Sigmoid colon (tissue), 7 donors: ENCODE results near the gene RPS6KA5. TPM values are rescaled to one million over a fixed set of nuclear protein-coding genes. Genes with fewer than 3 reads are reported as not detected.

Source experiments
- DNase-seq: peaks from one replicate; pipeline ENCODE4 v3.0.0-alpha.2; 2019
- H3K27ac ChIP-seq, 4 donors: fragments of 200-600 bp; sonication (generic); one replicate each; pipeline ENCODE4 v1.5.1; 2016 to 2019; ENCODE audit warnings: mild to moderate bottlenecking in 1 of 4
- H3K27me3 ChIP-seq, 3 donors: fragments of 200-600 bp; sonication (generic); one replicate each; pipeline ENCODE4 v1.5.1; 2019; ENCODE audit warnings: mild to moderate bottlenecking in 1 of 3
- H3K36me3 ChIP-seq, 4 donors: fragments of 200-600 bp; sonication (generic); one replicate each; pipeline ENCODE4 v1.5.1; 2016 to 2019
- H3K4me1 ChIP-seq, 4 donors: fragments of 200-600 bp; sonication (generic); one replicate each; pipeline ENCODE4 v1.5.1; 2017 to 2019
- H3K4me3 ChIP-seq, 4 donors: fragments of 200-600 bp; sonication (generic); one replicate each; pipeline ENCODE4 v1.5.1; 2017 to 2019; ENCODE audit warnings: mild to moderate bottlenecking in 2 of 4, moderate library complexity in 1 of 4
- H3K9me3 ChIP-seq, 4 donors: fragments of 200-600 bp in 3 of 4; sonication (generic) in 3 of 4; one replicate each; pipeline versions ENCODE4 v1.5.1 to v1.6.1; 2013 to 2019
- CTCF ChIP-seq, 4 experiments: fragments of 450-650 bp in 3 of 4; fragments of 200-600 bp in 1 of 4; IDR thresholded peaks; one replicate each; pipeline ENCODE4 v1.5.1; 2016 to 2019; ENCODE audit warnings: antibody characterized with exemption in 4 of 4, mild to moderate bottlenecking in 3 of 4, moderate library complexity in 2 of 4
- EP300 ChIP-seq, 4 donors: sonication (generic); formaldehyde crosslinking; IDR thresholded peaks; one replicate each; pipeline ENCODE4 v1.6.1; 2017; ENCODE audit warnings: antibody characterized with exemption in 4 of 4
- POLR2A ChIP-seq, 2 donors: fragments of 450-650 bp; IDR thresholded peaks; one replicate each; pipeline ENCODE4 v1.6.1; 2016; ENCODE audit warnings: antibody characterized with exemption in 2 of 2, mild to moderate bottlenecking in 2 of 2, moderate library complexity in 2 of 2
- POLR2AphosphoS5 ChIP-seq, 4 donors: sonication (generic); formaldehyde crosslinking; IDR thresholded peaks; one replicate each; pipeline ENCODE4 v1.6.1; 2017; ENCODE audit warnings: antibody characterized with exemption in 4 of 4
- WGBS, 2 donors: extraction: QIAGEN DNeasy Blood & Tissue Kit; methylation state at CpG; one replicate each; pipeline ENCODE4 v1.1.7; 2013; 5-methylcytosine and 5-hydroxymethylcytosine counted together
- intact Hi-C: fragments of 100-400 bp; cut with DNase I; formaldehyde crosslinking; loops from one replicate; pipeline ENCODE4 v1.15.1; 2023
- polyA plus RNA-seq, 3 donors: library from polyadenylated mRNA; stranded (reverse); fragments of 200-250 nt; gene quantifications; one replicate each; pipeline ENCODE4 v1.2.3, GENCODE V29; 2013
- total RNA-seq, 4 donors: library from RNA; depleted of rRNA; stranded (reverse); fragments of >200 nt; gene quantifications; one replicate each; pipeline ENCODE4 v1.1.0, GENCODE V29; 2016
- donor health status: healthy with polysubstance abuse.
- donor health status: Bipolar disorder and iron deficiency.
- donor health status: healthy.

The RPS6KA5 gene
- total and polyA plus RNA-seq, 7 donors = 3.6 to 36.4 (median 18.2) TPM

GRCh38 chr14:90808759-90809529 lies 251.5 kb downstream of the RPS6KA5 start:
- Histone ChIP-seq H3K9me3 (no peaks in the 10 kb centered on the region), H3K4me1 (peaks cover 0 to 50% (median 35%) of the 10 kb centered on the region in 4 donors), H3K27ac (peak overlapping the region in 3 of 4 donors; percentile 41 to 68 (median 45)), H3K4me3 (no peak overlapping the region), H3K36me3 (no peaks in the 10 kb centered on the region), H3K27me3 (no peaks in the 10 kb centered on the region)
- TF ChIP-seq POLR2A (IDR thresholded peaks at IDR 0.05) (no peak), CTCF (IDR thresholded peaks at IDR 0.05) (no peak), EP300 (IDR thresholded peaks at IDR 0.05) (no peak), POLR2AphosphoS5 (IDR thresholded peaks at IDR 0.05) (no peak)
- intact Hi-C loops = no loop called here
- no peak for DNase-seq
- 92% methylated on average over 15 of the region's 15 CpGs for WGBS, 2 donors

GRCh38 chr14:90807060-90807459 lies 253.4 kb downstream of the RPS6KA5 start:
- DNase-seq = no peak
- peak overlapping the region; percentile 32 to 68 (median 43) for H3K27ac ChIP-seq

DNA sequence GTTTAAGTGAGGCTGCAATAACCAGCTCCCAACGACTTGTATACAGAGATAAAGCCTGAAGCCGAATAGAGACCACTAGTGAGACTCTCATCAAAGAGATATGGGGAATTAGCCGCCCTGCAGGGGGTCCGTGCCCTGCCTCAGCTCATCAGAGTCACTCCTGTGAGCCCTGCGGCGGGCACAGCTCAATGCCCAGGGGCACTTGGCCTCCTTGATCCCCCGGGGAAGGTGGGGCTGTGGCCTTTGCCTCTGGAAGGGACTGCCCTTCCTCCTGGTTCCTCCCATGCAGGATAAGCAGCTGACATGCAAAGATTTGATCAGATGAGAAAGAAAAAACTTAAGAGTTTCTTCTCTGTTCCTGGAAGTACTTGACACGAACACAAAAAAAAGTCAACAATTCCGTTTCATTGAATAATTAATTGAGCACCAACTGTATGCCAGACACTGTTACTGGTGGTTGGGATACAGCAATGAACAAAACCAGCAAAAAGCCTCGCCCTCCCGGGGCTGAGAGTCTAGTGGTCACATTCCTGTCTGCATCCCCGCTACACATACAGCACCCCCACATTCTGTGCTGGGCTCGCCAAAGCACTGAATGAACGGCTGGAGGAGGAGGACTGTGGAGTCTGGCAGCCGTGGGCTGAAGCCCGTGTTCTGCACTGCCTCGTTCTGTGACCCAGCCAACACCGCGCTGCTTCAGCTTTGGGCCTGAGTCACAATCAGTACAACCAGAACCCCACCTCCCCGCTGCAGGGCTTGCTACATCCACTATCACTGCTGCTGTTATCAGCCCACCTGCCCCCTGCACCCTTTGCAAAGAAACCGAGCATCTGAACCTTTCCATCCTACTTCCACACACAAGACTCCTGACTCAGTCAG lies 254.5 kb downstream of the RPS6KA5 start:
- Histone ChIP-seq H3K4me1 (peaks cover 0 to 50% (median 35%) of the 10 kb centered on the region in 4 donors), H3K4me3 (no peak overlapping the region), H3K27me3 (no peaks in the 10 kb centered on the region), H3K27ac (peak overlapping the region in 1 of 4 donors; percentile 68), H3K36me3 (no peaks in the 10 kb centered on the region), H3K9me3 (no peaks in the 10 kb centered on the region)
- no peak for DNase-seq
- intact Hi-C loops = no loop called here
- TF ChIP-seq POLR2AphosphoS5 (IDR thresholded peaks at IDR 0.05) = no peak
- TF ChIP-seq POLR2A (IDR thresholded peaks at IDR 0.05) = no peak
- no peak for TF ChIP-seq CTCF (IDR thresholded peaks at IDR 0.05)
- no peak for TF ChIP-seq EP300 (IDR thresholded peaks at IDR 0.05)
- WGBS, 2 donors = 79 to 86% methylated on average over 21 of the region's 21 CpGs

More at GRCh38 chr14:90807060-90807459, 253.4 kb downstream of the RPS6KA5 start:
- Histone ChIP-seq H3K4me3 (no peak overlapping the region), H3K4me1 (peaks cover 0 to 50% (median 35%) of the 10 kb centered on the region in 4 donors), H3K27me3 (no peaks in the 10 kb centered on the region), H3K9me3 (no peaks in the 10 kb centered on the region), H3K36me3 (no peaks in the 10 kb centered on the region)
- 85 to 87% methylated on average over 6 of the region's 6 CpGs for WGBS, 2 donors
- intact Hi-C loops = no loop called here
- TF ChIP-seq POLR2AphosphoS5 (IDR thresholded peaks at IDR 0.05) (no peak), EP300 (IDR thresholded peaks at IDR 0.05) (no peak), POLR2A (IDR thresholded peaks at IDR 0.05) (no peak), CTCF (IDR thresholded peaks at IDR 0.05) (no peak)

GRCh38 chr14:90805084-90805391 lies 255.4 kb downstream of the RPS6KA5 start:
- Histone ChIP-seq H3K9me3 (no peaks in the 10 kb centered on the region), H3K4me3 (no peak overlapping the region), H3K36me3 (no peaks in the 10 kb centered on the region), H3K4me1 (peaks cover 0 to 47% (median 35%) of the 10 kb centered on the region in 4 donors), H3K27me3 (no peaks in the 10 kb centered on the region), H3K27ac (no peak overlapping the region)
- no peak for DNase-seq
- 91 to 94% methylated on average over 13 of the region's 13 CpGs for WGBS, 2 donors
- TF ChIP-seq POLR2AphosphoS5 (IDR thresholded peaks at IDR 0.05) = no peak
- no peak for TF ChIP-seq EP300 (IDR thresholded peaks at IDR 0.05)
- no peak for TF ChIP-seq CTCF (IDR thresholded peaks at IDR 0.05)
- no peak for TF ChIP-seq POLR2A (IDR thresholded peaks at IDR 0.05)
- intact Hi-C loops = no loop called here
